Prostate gland (tissue), 2 donors: ENCODE results near the gene SUSD2. TPM values are rescaled to one million over a fixed set of nuclear protein-coding genes. Genes with fewer than 3 reads are reported as not detected.

Experiments
- DNase-seq: peaks from one replicate; pipeline ENCODE4 v3.0.0-alpha.2; 2019; ENCODE audit warnings: low spot score
- H3K27ac ChIP-seq, 2 donors: fragments of 200-600 bp; sonication (generic); 2 replicates each; pipeline ENCODE4 v1.5.1; 2017 to 2019
- H3K27me3 ChIP-seq: fragments of 200-600 bp; sonication (generic); replicated peaks from 2 replicates; pipeline ENCODE4 v1.5.1; 2019; ENCODE audit not compliant: insufficient read depth
- H3K36me3 ChIP-seq, 2 donors: fragments of 200-600 bp; sonication (generic); 1 replicate in 1 of 2; 2 replicates in 1 of 2; pipeline versions ENCODE4 v1.5.1 to v1.8.1; 2017 to 2019
- H3K4me1 ChIP-seq: fragments of 200-600 bp; sonication (generic); replicated peaks from 2 replicates; pipeline ENCODE4 v1.5.1; 2019
- H3K4me3 ChIP-seq, 2 donors: fragments of 200-600 bp; sonication (generic); 2 replicates each; pipeline ENCODE4 v1.5.1; 2017 to 2019
- H3K9me3 ChIP-seq: fragments of 200-600 bp; sonication (generic); 2 replicates; pipeline ENCODE4 v1.5.1; 2017
- POLR2A ChIP-seq: fragments of 450-650 bp; IDR thresholded peaks from one replicate; pipeline ENCODE4 v1.6.1; 2016; ENCODE audit warnings: antibody characterized with exemption, mild to moderate bottlenecking
- POLR2AphosphoS5 ChIP-seq: sonication (generic); formaldehyde crosslinking; IDR thresholded peaks from one replicate; pipeline ENCODE4 v1.6.1; 2017; ENCODE audit warnings: antibody characterized with exemption
- whole genome bisulfite sequencing: methylation state at CpG from one replicate; pipeline ENCODE4 v1.1.5; 2018; 5-methylcytosine and 5-hydroxymethylcytosine counted together
- intact Hi-C: fragments of 100-400 bp; cut with DNase I; formaldehyde crosslinking; loops from one replicate; pipeline ENCODE4 v1.14.2; 2022
- total RNA-seq, 2 donors: library from RNA; depleted of rRNA; stranded (reverse); fragments of >200 nt; gene quantifications; one replicate each; pipeline ENCODE4 v1.1.0, GENCODE V29; 2016
- TF ChIP-seq, protein P1 (sequence below), 4 experiments: fragments of 200-600 bp in 2 of 4; fragments of 450-650 bp in 2 of 4; sonication (generic) in 2 of 4; IDR thresholded peaks; 1 replicate in 3 of 4; 2 replicates in 1 of 4; pipeline ENCODE4 v1.5.1; 2016 to 2019; ENCODE audit warnings: antibody characterized with exemption in 4 of 4, mild to moderate bottlenecking in 2 of 4, moderate library complexity in 2 of 4

SUSD2 gene
- total RNA-seq, 2 donors from 2014 or later = 7.8 to 9.3 TPM

DNA sequence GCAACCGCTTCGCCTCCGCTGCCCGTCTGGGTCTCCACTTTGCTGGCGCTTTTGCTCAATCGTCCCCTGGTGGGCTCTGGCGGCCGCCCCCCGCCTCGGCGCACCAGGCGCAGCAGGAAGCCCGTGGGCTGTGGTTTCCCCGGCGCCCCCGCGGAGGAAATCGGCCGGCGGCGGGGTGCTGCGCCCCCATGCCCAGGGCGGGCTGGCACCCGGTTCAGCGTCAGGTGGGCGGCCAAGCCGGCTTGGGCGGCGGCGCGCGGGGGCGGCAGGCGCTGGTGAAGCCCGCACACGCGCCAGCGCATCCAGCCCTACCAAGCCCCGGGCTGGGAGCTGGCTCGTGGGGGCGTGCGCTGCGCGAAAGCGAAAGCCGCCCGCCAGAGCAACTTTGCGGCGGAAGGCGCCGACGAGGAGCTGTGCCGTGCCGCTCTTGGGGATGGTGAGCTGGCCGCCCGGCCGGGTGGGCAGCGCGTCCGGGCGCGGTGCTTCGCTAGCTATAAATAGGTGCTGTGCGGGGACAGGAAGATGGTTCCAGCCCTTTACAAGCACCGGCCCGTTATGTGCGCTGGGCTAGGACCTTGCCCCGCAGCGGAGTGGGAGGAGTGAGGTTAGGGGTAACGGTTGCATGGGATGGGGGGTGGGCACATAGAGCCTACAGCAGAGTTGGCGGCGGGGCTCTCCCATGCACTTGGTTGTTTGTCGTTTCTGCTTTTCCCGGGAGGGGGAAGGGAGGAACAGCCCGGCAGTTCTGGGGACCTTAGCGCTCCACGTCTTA is 25.0 kb upstream of the SUSD2 start:
- Histone ChIP-seq H3K4me3 (peak overlapping the region; percentile 62 to 67), H3K27ac (peak overlapping the region; percentile 63 to 70), H3K4me1 (peaks cover 9% of the 10 kb centered on the region), H3K36me3 (no peaks in the 10 kb centered on the region), H3K27me3 (no peaks in the 10 kb centered on the region), H3K9me3 (no peaks in the 10 kb centered on the region)
- intact Hi-C loops = loop anchor here (5.0 to 10.0 kb wide), 3 partner anchors 49 to 442 kb away; partner anchors contain the start of gene GSTT4
- no peak for DNase-seq
- TF ChIP-seq POLR2AphosphoS5 = no peak
- TF ChIP-seq, protein P1, sequence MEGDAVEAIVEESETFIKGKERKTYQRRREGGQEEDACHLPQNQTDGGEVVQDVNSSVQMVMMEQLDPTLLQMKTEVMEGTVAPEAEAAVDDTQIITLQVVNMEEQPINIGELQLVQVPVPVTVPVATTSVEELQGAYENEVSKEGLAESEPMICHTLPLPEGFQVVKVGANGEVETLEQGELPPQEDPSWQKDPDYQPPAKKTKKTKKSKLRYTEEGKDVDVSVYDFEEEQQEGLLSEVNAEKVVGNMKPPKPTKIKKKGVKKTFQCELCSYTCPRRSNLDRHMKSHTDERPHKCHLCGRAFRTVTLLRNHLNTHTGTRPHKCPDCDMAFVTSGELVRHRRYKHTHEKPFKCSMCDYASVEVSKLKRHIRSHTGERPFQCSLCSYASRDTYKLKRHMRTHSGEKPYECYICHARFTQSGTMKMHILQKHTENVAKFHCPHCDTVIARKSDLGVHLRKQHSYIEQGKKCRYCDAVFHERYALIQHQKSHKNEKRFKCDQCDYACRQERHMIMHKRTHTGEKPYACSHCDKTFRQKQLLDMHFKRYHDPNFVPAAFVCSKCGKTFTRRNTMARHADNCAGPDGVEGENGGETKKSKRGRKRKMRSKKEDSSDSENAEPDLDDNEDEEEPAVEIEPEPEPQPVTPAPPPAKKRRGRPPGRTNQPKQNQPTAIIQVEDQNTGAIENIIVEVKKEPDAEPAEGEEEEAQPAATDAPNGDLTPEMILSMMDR (IDR thresholded peaks at IDR 0.05) = no peak
- no peak for TF ChIP-seq POLR2A
- WGBS = under 1% methylated on average over 19 of the region's 77 CpGs

DNA sequence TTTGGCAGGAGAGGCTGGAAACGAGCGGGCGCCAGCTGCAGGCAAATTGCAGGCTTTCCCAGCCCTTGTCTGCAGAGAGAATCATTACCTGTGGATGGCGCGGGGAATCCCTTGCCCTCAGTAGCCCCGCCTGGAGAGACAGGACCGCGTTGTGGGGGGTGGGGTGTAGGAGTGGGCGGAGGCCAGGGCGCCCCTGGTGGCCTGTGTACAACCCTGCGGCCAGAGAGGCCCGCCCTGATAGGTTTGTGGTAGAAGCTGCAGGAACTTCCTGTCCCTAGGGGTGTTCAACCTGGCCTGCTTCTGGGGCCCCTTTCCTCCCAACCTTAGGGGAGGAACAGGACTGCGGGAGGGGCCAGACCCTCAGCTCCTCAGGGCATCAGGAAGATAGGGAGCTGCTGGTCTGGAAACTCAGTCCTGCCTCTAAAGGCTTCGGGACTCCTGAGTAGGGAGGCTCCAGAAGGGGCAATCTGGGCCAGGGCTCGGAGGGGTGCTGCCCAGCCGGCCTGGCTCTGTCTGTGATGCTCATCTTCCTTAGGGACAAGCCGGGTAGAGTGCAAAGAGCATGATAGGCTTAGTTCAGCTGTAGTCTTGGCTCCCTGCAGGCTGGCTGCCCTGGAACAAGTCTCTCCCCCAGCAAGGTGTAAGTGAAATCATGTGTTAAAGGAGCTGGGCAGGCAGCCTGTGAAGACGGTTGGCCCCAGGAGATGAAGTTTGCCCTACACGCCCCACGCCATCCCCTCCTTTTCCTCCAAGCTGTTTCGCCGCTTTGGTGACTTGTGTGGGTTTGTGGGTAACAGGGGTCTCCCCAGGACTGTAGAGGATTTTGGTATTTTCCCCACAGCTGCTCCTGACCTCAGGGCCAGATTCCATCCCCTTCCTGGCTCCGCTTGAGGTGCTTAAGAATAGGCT is 24.1 kb upstream of the SUSD2 start:
- no peak for TF ChIP-seq POLR2A
- TF ChIP-seq, protein P1 (IDR thresholded peaks at IDR 0.05) = peak; percentile 41 to 84 (median 63)
- intact Hi-C loops = loop anchor here (5.0 to 10.0 kb wide), 3 partner anchors 50 to 442 kb away; partner anchors contain the start of gene GSTT4

DNA sequence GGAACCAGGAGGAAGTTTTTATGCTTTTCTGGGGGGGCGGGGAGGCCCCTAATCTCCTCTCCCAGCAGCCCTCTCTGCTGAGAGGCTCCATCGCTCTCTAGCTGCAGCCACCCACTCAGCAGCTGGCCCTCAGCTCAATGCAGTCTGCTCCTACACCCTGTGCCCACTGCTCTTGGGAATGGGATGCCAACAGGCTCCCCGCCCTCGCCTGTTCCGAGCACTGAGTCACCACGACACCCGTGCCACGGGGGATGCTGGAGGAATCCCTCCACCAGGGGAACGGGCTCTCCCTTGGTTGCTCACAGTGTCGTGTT is 23.5 kb upstream of the SUSD2 start:
- H3K27ac ChIP-seq = no peak overlapping the region
- H3K9me3 ChIP-seq = no peaks in the 10 kb centered on the region
- intact Hi-C loops = loop anchor here (5.0 to 10.0 kb wide), 3 partner anchors 50 to 443 kb away; partner anchors contain the start of gene GSTT4
- H3K4me3 ChIP-seq = no peak overlapping the region
- no peaks in the 10 kb centered on the region for H3K36me3 ChIP-seq
- WGBS = 79% methylated on average over 10 of the region's 10 CpGs
- TF ChIP-seq POLR2A = no peak
- H3K4me1 ChIP-seq = peaks cover 9% of the 10 kb centered on the region
- no peak for DNase-seq
- no peaks in the 10 kb centered on the region for H3K27me3 ChIP-seq

More for the DNA sequence above, 24.1 kb upstream of the SUSD2 start:
- no peaks in the 10 kb centered on the region for H3K27me3 ChIP-seq
- no peaks in the 10 kb centered on the region for H3K9me3 ChIP-seq
- WGBS = 19% methylated on average over 23 of the region's 23 CpGs
- no peaks in the 10 kb centered on the region for H3K36me3 ChIP-seq
- H3K4me1 ChIP-seq = peaks cover 9% of the 10 kb centered on the region
- peak overlapping the region; percentile 62 to 67 for H3K4me3 ChIP-seq
- peak; percentile 70 for DNase-seq
- H3K27ac ChIP-seq = peak overlapping the region in 1 of 2 donors; percentile 70

DNA sequence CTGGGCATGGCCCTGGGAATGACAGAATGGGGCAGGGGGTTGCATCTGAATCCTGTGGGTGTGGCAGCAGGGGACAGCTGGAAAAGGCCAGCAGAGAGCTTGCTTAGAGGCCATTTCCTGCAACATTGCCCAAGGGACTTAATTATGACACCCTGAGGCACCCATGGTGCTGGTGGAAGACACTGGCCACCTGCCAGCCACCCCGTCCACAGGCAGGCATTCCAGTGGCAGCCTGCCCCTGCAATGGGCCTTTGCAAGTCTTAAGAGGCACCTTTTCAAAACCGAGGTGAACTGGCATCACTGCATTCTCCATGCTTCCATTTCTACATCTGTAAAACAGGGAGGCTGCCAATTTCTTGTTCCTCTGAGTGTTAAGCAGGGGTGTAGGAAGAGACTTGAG is 21.6 kb upstream of the SUSD2 start:
- no peak for TF ChIP-seq POLR2A
- no peak for TF ChIP-seq POLR2AphosphoS5
- TF ChIP-seq, protein P1 (IDR thresholded peaks at IDR 0.05) = no peak
- no peak for DNase-seq
- no peaks in the 10 kb centered on the region for H3K36me3 ChIP-seq
- no peak overlapping the region for H3K27ac ChIP-seq
- H3K27me3 ChIP-seq = no peaks in the 10 kb centered on the region
- 18% methylated on average over 2 of the region's 2 CpGs for WGBS
- peaks cover 9% of the 10 kb centered on the region for H3K4me1 ChIP-seq
- no peak overlapping the region for H3K4me3 ChIP-seq
- no peaks in the 10 kb centered on the region for H3K9me3 ChIP-seq
- intact Hi-C loops = loop anchor here (5.0 to 10.0 kb wide), 4 partner anchors 52 to 445 kb away; partner anchors contain the start of gene GSTT4

DNA sequence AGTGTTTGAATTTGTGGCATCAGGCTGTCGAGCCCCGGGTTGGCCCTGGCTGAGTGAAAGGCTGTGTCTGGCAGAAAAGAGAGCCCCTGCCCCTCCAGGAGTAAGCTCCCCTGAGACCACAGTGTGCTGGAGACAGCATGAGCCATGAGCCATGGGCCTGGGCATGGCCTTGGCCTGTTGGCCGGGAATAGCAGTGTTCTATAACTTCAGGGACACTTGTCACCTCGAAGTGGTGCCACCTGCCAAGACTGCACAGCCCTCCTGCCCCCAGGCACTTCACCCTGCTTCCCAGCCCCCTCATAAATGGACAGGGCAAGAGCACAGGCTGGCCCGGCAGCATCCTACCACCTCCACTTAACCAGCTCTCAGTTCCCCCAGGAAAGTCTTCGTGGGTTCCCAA is 20.7 kb upstream of the SUSD2 start:
- Histone ChIP-seq H3K4me1 (peaks cover 6% of the 10 kb centered on the region), H3K27me3 (no peaks in the 10 kb centered on the region), H3K9me3 (no peaks in the 10 kb centered on the region), H3K36me3 (no peaks in the 10 kb centered on the region), H3K4me3 (no peak overlapping the region), H3K27ac (no peak overlapping the region)
- 83% methylated on average over 6 of the region's 6 CpGs for WGBS
- TF ChIP-seq POLR2AphosphoS5 = no peak
- TF ChIP-seq, protein P1 (IDR thresholded peaks at IDR 0.05) = no peak
- TF ChIP-seq POLR2A = no peak
- no peak for DNase-seq
- intact Hi-C loops = loop anchor here (10.0 kb wide), 1 partner anchor 206 kb away; no protein-coding TSS in a partner anchor
